ENCODE measurements around the gene PIP5K1B.

The PIP5K1B gene

DNA sequence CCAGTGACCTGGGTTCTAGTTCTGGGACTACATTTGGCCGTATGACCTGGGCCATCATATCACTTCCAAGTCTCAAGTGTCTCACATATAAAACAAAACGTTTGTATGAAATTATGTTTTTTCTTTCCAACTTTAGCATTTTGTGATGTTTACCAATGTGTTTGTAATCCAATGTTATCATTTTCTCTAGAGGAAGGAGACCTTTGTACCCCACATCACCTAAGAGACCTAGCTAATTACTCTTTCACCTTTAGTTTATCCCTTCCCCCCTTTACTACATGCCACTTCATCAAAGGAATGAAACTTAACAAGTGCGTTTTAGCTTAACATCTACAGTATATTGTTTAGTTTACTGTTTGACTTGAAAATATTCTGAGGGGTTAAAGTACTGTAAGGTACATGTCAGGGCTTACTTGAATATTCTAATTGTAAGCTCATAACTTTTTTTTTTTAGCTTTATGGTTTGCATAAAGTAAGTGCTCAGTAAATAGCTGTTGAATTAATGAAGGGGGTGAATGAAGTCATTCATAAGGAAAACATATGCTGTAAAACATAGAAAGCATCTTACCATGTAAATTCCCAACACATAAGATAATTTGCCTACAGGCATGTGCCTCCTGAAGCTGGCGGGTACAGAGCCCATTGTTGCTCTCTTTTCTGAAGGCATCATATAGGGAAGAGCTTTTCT lies 2.9 kb downstream of the PIP5K1B start:
- DNase-seq (ENCODE audit: low read depth) = no peak
- TF ChIP-seq, protein P1, sequence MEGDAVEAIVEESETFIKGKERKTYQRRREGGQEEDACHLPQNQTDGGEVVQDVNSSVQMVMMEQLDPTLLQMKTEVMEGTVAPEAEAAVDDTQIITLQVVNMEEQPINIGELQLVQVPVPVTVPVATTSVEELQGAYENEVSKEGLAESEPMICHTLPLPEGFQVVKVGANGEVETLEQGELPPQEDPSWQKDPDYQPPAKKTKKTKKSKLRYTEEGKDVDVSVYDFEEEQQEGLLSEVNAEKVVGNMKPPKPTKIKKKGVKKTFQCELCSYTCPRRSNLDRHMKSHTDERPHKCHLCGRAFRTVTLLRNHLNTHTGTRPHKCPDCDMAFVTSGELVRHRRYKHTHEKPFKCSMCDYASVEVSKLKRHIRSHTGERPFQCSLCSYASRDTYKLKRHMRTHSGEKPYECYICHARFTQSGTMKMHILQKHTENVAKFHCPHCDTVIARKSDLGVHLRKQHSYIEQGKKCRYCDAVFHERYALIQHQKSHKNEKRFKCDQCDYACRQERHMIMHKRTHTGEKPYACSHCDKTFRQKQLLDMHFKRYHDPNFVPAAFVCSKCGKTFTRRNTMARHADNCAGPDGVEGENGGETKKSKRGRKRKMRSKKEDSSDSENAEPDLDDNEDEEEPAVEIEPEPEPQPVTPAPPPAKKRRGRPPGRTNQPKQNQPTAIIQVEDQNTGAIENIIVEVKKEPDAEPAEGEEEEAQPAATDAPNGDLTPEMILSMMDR (conservative IDR thresholded peaks at IDR 0.05; ENCODE audit: low read length) = no peak
- no peak overlapping the region for H3K4me3 ChIP-seq (ENCODE audit: low read length)

DNA sequence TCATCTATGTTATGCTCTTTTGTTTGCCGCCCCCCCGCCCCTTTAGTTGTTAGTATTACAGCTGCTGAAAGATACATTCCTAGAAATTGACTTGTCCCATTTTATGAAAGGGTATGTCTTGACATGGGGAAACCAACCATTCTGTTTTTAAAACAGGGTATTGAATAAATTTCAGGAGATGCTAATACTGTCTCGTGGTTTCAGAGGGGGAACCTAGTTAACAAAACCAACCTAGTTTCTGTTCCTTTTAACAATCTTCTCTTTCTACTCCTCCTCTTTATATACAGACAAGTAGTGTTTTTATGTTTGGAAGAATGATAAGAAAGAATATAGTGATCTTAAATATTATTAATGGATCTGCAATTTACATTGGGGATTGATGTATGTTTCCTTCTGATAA lies 3.5 kb downstream of the PIP5K1B start:
- TF ChIP-seq, protein P1 (conservative IDR thresholded peaks at IDR 0.05; ENCODE audit: low read length) = no peak
- no peak for DNase-seq (ENCODE audit: low read depth)
- no peak overlapping the region for H3K4me3 ChIP-seq (ENCODE audit: low read length)

DNA sequence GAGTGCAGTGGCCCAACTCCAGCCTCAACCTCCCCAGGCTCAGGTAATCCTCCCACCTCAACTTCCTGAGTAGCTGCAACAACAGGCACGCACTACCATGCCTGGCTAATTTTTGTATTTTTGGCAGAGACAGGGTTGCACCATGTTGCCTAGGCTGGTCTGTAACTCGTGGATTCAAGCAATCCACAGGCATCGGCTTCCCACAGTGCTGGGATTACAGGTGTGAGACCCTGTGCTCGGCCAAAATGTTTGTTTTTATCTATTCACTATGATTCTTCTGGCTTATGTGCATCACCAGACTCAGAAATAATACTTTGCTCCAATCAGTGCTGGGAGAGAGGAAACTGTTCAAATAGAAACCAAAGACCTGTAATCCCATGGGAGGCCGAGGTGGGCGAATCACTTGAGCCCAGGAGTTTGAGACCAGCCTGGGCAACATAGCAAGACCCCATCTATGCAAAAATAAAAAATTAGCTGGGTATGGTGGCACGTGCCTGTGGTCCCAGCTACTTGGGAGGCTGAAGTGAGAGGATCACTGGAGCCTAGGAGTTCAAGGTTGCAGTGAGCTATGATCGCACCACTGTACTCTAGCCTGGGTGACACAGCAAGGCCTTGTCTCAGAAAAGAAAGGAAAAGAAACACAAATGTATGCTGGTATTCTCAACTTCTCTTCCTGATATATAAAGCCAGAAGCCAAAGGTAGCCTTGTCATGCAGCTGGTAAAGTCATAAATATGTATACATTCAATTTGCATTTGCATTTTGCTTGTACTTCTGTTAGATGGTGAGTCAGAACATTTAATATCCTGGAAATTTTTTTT lies 4.5 kb downstream of the PIP5K1B start:
- TF ChIP-seq, protein P1 (conservative IDR thresholded peaks at IDR 0.05; ENCODE audit: low read length) = no peak
- DNase-seq (ENCODE audit: low read depth) = no peak

DNA sequence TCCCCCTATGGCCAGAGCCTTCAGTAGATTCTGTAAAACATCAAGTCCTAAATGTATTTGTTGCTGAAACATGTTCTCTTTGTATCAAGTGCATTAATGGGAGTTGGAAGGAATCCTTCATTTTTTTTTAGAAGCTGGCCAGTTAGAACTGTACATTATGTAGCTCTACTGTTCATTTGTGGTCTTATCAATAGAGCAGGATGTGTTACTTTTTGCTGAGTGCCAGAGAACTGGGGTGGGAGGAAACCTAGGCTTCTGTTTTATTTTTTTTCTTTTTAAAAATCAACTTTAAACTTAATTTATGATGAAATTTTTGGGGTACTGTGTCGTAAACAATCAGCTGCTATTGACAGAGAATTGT lies 5.1 kb downstream of the PIP5K1B start:
- DNase-seq (ENCODE audit: low read depth) = no peak
- no peak overlapping the region for H3K4me3 ChIP-seq (ENCODE audit: low read length)
- TF ChIP-seq, protein P1 (conservative IDR thresholded peaks at IDR 0.05; ENCODE audit: low read length) = no peak

More for the DNA sequence above, 4.5 kb downstream of the PIP5K1B start:
- no peak overlapping the region for H3K4me3 ChIP-seq (ENCODE audit: low read length)

DNA sequence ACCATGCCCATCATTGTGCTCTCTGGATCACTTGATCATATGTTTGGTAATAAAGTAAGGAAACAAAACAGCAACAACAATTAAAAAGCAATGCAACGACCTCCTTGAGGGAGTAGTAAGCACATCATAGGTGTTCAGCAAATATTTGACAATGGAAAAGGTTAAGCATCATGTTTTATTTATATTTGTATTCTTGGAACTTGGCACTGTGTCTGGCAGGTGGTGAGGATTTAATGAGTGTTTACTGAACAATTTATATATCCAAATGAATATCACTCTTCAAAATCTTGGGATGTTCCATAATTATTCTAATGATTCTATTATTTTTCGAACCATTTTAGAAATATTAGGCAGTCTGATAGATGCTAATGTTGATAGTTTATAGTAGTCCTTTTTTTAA lies 6.2 kb downstream of the PIP5K1B start:
- no peak overlapping the region for H3K4me3 ChIP-seq (ENCODE audit: low read length)
- TF ChIP-seq, protein P1 (conservative IDR thresholded peaks at IDR 0.05; ENCODE audit: low read length) = no peak
- no peak for DNase-seq (ENCODE audit: low read depth)

DNA sequence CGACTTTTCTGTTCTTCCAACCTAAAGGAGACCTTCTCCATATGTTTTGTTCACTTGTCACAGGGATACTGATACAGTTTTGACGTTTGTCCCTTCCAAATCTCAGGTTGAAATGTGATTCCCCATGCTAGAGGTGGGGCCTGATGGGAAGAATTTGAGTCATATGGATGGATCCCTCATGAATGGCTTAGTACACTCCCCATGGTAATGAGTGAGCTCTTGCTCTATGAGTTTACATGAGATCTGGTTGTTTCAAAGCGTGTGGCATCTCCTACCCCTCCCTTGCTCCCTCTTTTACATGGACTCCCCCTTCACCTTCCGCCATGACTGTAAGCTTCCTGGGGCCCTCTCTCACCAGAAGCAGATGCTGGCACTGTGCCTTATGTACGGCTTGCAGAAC lies 6.9 kb downstream of the PIP5K1B start:
- TF ChIP-seq, protein P1 (conservative IDR thresholded peaks at IDR 0.05; ENCODE audit: low read length) = no peak
- H3K4me3 ChIP-seq (ENCODE audit: low read length) = no peak overlapping the region
- DNase-seq (ENCODE audit: low read depth) = no peak
